HFFc6 (cell line): ENCODE data around the gene HEBP1. TPM values are rescaled to one million over a fixed set of nuclear protein-coding genes. Genes with fewer than 3 reads are reported as not detected.
A peak's percentile ranks its signal among the peaks of the same experiment; 100 is the strongest.

ENCODE experiments used
- DNase-seq: peaks from one replicate; pipeline ENCODE4 v3.0.0-alpha.2; 2018
- H3K27ac Mint-ChIP-seq: 2 replicates; pipeline ENCODE4 v1.8.0; 2020; ENCODE audit warnings: mild to moderate bottlenecking, mixed read lengths
- H3K27me3 Mint-ChIP-seq: 2 replicates; pipeline ENCODE4 v1.8.0; 2021; ENCODE audit warnings: mild to moderate bottlenecking, moderate library complexity, mixed read lengths; ENCODE audit not compliant: insufficient read depth
- H3K36me3 Mint-ChIP-seq: 2 replicates; pipeline ENCODE4 v1.8.0; 2021; ENCODE audit warnings: low read depth, mixed read lengths
- H3K4me1 Mint-ChIP-seq: 2 replicates; pipeline ENCODE4 v1.8.0; 2020; ENCODE audit warnings: low read depth, mixed read lengths
- H3K4me3 Mint-ChIP-seq: 2 replicates; pipeline ENCODE4 v1.8.0; 2020; ENCODE audit warnings: mild to moderate bottlenecking, moderate library complexity, mixed read lengths
- H3K9me3 Mint-ChIP-seq: 2 replicates; pipeline ENCODE4 v1.8.0; 2020; ENCODE audit warnings: mild to moderate bottlenecking, mixed read lengths
- long read RNA-seq: library from polyadenylated mRNA; unstranded; transcript quantifications from one replicate; pipeline ENCODE4 v2.0.0, GENCODE V29; 2019
- total RNA-seq, 6 experiments: library from RNA; stranded (reverse); fragmentation: NEBNext Ultra II Directional; extraction: Animal tissue kit (Norgen Biotek cat#: 25700); gene quantifications; 2 replicates in 1 of 6; 3 replicates in 5 of 6; pipeline ENCODE4 v1.2.3, GENCODE V29; 2021
- TF ChIP-seq, protein P1 (sequence below): fragments of 200-600 bp; sonication (generic); IDR thresholded peaks from 2 replicates; pipeline ENCODE4 v1.5.0; 2021; ENCODE audit warnings: antibody characterized with exemption, mild to moderate bottlenecking

The HEBP1 gene, protein sequence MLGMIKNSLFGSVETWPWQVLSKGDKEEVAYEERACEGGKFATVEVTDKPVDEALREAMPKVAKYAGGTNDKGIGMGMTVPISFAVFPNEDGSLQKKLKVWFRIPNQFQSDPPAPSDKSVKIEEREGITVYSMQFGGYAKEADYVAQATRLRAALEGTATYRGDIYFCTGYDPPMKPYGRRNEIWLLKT
- 100 to 1,000 TPM in 1 of 6 experiments, 10 to 100 TPM in 5; 65.0 to 100 (median 70.8) TPM for total RNA-seq
- long read RNA-seq, transcript HEBP1-201 (4 exons, 1,173 nt): major isoform, 133 of 142 reads
- long read RNA-seq, partial matches to known transcripts: 5 of 142 reads
- long read RNA-seq, other reads (novel, unspliced or antisense): 2 of 142 reads

DNA sequence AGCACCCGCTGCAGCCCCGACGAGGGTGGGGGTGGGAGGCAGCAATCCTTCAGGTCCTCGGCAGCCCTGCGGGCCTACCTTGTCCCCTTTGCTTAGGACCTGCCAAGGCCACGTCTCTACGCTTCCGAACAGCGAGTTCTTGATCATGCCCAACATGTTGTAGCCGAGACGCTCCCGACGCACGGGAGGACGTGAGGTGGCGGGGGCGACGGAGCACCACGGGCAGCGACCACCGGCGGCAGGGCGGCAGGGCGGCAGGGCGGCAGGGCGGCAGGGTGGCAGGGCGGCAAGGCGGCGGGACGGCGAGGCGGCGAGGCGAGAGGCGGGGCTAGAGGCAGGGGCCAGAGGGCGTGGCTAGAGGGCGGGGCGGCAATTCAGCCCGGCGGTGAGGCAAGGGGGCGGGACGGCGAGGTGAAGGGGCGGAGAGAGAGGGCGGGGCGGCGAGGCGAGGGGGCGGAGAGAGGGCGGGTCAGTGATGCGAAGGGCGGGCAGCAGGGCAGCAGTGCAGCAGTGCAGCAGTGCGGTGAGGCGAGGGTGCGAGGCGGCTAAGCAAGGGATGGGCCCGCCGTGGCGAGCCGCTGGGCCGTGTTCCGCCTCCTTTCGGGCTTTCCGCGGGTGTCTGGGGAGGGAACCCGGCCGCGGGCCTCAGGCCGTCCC lies at the start of gene HEBP1:
Gene HEBP1 (minus strand): TSS at position 307 of the 657 bp plus-strand sequence. CDS start 151 bp downstream, at position 156.
- peaks cover 14% of the 10 kb centered on the region for H3K36me3 Mint-ChIP-seq
- no peaks in the 10 kb centered on the region; the same call in 1 of the 2 replicates for H3K27me3 Mint-ChIP-seq
- H3K27ac Mint-ChIP-seq: peak within 1 kb of the TSS; percentile 93
- DNase-seq: peak; percentile 87
- H3K4me1 Mint-ChIP-seq: peaks cover 50% of the 10 kb centered on the region
- no peaks in the 10 kb centered on the region for H3K9me3 Mint-ChIP-seq
- peak within 1 kb of the TSS; percentile 91 for H3K4me3 Mint-ChIP-seq
- TF ChIP-seq, protein P1, sequence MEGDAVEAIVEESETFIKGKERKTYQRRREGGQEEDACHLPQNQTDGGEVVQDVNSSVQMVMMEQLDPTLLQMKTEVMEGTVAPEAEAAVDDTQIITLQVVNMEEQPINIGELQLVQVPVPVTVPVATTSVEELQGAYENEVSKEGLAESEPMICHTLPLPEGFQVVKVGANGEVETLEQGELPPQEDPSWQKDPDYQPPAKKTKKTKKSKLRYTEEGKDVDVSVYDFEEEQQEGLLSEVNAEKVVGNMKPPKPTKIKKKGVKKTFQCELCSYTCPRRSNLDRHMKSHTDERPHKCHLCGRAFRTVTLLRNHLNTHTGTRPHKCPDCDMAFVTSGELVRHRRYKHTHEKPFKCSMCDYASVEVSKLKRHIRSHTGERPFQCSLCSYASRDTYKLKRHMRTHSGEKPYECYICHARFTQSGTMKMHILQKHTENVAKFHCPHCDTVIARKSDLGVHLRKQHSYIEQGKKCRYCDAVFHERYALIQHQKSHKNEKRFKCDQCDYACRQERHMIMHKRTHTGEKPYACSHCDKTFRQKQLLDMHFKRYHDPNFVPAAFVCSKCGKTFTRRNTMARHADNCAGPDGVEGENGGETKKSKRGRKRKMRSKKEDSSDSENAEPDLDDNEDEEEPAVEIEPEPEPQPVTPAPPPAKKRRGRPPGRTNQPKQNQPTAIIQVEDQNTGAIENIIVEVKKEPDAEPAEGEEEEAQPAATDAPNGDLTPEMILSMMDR: no peak; the same call in 1 of the 2 replicates

DNA sequence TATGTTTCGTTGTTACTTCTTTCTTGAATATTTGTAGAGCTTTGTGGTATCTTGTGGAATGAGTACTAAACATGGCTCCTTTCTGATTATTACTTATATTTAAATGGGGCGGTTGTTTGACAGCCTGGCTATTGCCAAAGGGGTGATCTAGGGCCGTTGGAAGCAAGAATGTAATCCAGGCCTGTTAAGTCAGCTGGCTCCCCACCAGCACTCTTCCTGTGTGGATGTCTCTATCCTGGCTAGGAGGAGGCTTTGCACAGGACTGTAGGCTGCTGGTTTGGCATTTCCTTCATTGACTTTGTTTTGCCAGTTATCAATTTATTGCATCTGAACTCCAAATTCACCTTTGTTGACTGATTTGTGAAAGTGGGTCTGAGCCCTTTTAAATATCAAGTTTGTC lies 49.8 kb upstream of the HEBP1 start:
- peaks cover 9% of the 10 kb centered on the region for H3K36me3 Mint-ChIP-seq
- TF ChIP-seq, protein P1: no peak
- H3K4me1 Mint-ChIP-seq: peaks cover 27% of the 10 kb centered on the region
- H3K4me3 Mint-ChIP-seq: no peak overlapping the region
- peaks cover 2% of the 10 kb centered on the region; the same call in 1 of the 2 replicates for H3K27me3 Mint-ChIP-seq
- H3K9me3 Mint-ChIP-seq: peaks cover 13% of the 10 kb centered on the region
- no peak overlapping the region for H3K27ac Mint-ChIP-seq
- DNase-seq: no peak

- Mint-ChIP-seq H3K4me3 (no peak overlapping the region), H3K4me1 (peaks cover 29% of the 10 kb centered on the region), H3K36me3 (no peaks in the 10 kb centered on the region), H3K27me3 (peaks cover 4% of the 10 kb centered on the region; the same call in 1 of the 2 replicates), H3K27ac (no peak overlapping the region), H3K9me3 (no peaks in the 10 kb centered on the region)
- TF ChIP-seq, protein P1: no peak
- no peak for DNase-seq
Measured at GRCh38 chr12:13046964-13047363, 46.9 kb upstream of the HEBP1 start.

DNA sequence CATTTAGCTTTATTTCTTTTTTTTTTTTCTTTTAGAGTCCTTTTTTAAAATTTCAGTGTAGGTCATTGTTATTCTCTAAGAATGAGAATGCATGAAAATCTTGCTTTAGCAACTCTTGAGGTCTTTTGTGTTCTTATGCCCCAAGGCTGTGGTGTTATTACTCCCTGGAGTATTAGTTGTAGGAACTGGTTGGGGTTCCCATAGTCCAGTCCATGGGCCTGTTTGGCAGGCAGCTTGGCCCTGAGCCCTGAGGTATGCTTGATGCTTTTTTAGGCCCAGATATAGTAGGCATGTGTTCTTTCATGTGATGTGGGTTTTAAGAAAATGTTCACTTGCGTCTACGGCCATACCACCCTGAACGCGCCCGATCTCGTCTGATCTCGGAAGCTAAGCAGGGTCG lies 45.8 kb upstream of the HEBP1 start:
- H3K27me3 Mint-ChIP-seq: 0 out of 2 replicates have a peak, but pooled peaks cover 2% of the 10 kb centered on the region
- no peaks in the 10 kb centered on the region for H3K36me3 Mint-ChIP-seq
- H3K27ac Mint-ChIP-seq: no peak overlapping the region
- H3K4me3 Mint-ChIP-seq: no peak overlapping the region; the same call in 1 of the 2 replicates
- peaks cover 25% of the 10 kb centered on the region for H3K4me1 Mint-ChIP-seq
- TF ChIP-seq, protein P1: no peak
- no peaks in the 10 kb centered on the region for H3K9me3 Mint-ChIP-seq
- no peak for DNase-seq

- peaks cover 19% of the 10 kb centered on the region for H3K4me1 Mint-ChIP-seq
- no peaks in the 10 kb centered on the region for H3K9me3 Mint-ChIP-seq
- no peak overlapping the region for H3K27ac Mint-ChIP-seq
- no peak for DNase-seq
- 0 out of 2 replicates have a peak, but pooled peaks cover 2% of the 10 kb centered on the region for H3K27me3 Mint-ChIP-seq
- H3K4me3 Mint-ChIP-seq: peak overlapping the region; percentile 89
- no peaks in the 10 kb centered on the region for H3K36me3 Mint-ChIP-seq
- TF ChIP-seq, protein P1: no peak
Measured at GRCh38 chr12:13044906-13045299, 44.8 kb upstream of the HEBP1 start.
